ENCODE measurements around the gene CAMK1D. TPM values are rescaled to one million over a fixed set of nuclear protein-coding genes. Genes with fewer than 3 reads are reported as not detected.

CAMK1D gene
- total and polyA plus RNA-seq, 10 of the 15 experiments (the other 5 are each of a cell fraction or from before 2014, with no cell fraction given), result 2.1 to 35.5 (median 14.7) TPM

GRCh38 chr10:12324530-12324929 lies 24.8 kb upstream of the CAMK1D start:
- 98% methylated on average over 3 of the region's 3 CpGs for WGBS (ENCODE audit: insufficient coverage, insufficient replicate concordance, low lambda C conversion rate, missing lambda C conversion rate)
- H3K4me1 ChIP-seq (ENCODE audit: control insufficient read depth, insufficient read depth, low read length), result no peaks in the 10 kb centered on the region
- H2AFZ ChIP-seq (ENCODE audit: control insufficient read depth, low read depth, low read length), result no peak overlapping the region
- H3K9ac ChIP-seq (ENCODE audit: control insufficient read depth, insufficient read depth, low read length), result no peak overlapping the region
- intact Hi-C loops (cut with micrococcal nuclease; ENCODE audit: unreplicated experiment) (no loop called here), in situ Hi-C loops (cut with MboI) (no loop called here)
- ATAC-seq, result no peak
- no peak overlapping the region for H3K4me3 ChIP-seq
- ChIA-PET RAD21 (ENCODE audit: unreplicated experiment) (no interaction called here), POLR2A (interaction anchor here (0.6 kb wide), 2 partner anchors 250 to 331 kb away, joined by 4 to 6 read pairs; no protein-coding TSS in a partner anchor), SMC1A (ENCODE audit: uncharacterized antibody, unreplicated experiment) (interaction anchor here (1.8 kb wide), 1 partner anchor 9 kb away, joined by 4 read pairs; no protein-coding TSS in a partner anchor), CTCF (interaction anchor here (0.7 to 1.6 kb wide), 5 partner anchors 43 to 387 kb away, joined by 3 to 4 read pairs (median 3); no protein-coding TSS in a partner anchor)
- H4K20me1 ChIP-seq (ENCODE audit: control insufficient read depth, insufficient read depth), result no peaks in the 10 kb centered on the region
- no peak overlapping the region for H3K27ac ChIP-seq (ENCODE audit: control insufficient read depth, insufficient read depth)
- H3K79me2 ChIP-seq (ENCODE audit: control insufficient read depth, insufficient read depth, low read length), result no peaks in the 10 kb centered on the region
- H3K9me3 ChIP-seq (replicated peaks; ENCODE audit: control insufficient read depth, insufficient read depth, low read length), result no peaks in the 10 kb centered on the region
- no TSS peak for BruUV-seq (replicated peaks)
- no peaks in the 10 kb centered on the region for H3K27me3 ChIP-seq (replicated peaks in 1 of 2; ENCODE audit: control insufficient read depth in 2 of 2, insufficient read depth in 2 of 2, low read length in 1 of 2)
- TF ChIP-seq E2F4 (IDR thresholded peaks at IDR 0.05; ENCODE audit: low read depth, low read length) (no peak), ZNF687 (IDR thresholded peaks at IDR 0.05) (no peak), IRF3 (IDR thresholded peaks at IDR 0.05) (no peak), SUZ12 (IDR thresholded peaks at IDR 0.05; ENCODE audit: unreplicated experiment) (no peak), HSF1 (IDR thresholded peaks at IDR 0.05; ENCODE audit: low read depth, low read length) (no peak), SMAD1 (IDR thresholded peaks at IDR 0.05; ENCODE audit: low read depth, partially characterized antibody) (no peak)
- no peaks in the 10 kb centered on the region for H3K36me3 ChIP-seq (ENCODE audit: control insufficient read depth in 2 of 2, insufficient read depth in 2 of 2, low read length in 1 of 2)
- no peak overlapping the region for H3K4me2 ChIP-seq (ENCODE audit: control insufficient read depth, insufficient read depth)
- FAIRE-seq, result no peak
- no peak for DNase-seq (ENCODE audit: low read depth, low spot score)

All from GM12878 (cell line).